GM12878 (cell line): ENCODE data around the gene ADPRHL1. TPM values are rescaled to one million over a fixed set of nuclear protein-coding genes. Genes with fewer than 3 reads are reported as not detected.

ENCODE experiments used
- ATAC-seq: fragments of 200-7000 bp; cut with Tn5 transposase; 3 replicates; pipeline ENCODE4 v1.9.1; 2020; ENCODE audit warnings: mild to moderate bottlenecking, moderate library complexity
- BruUV-seq: library from RNA; stranded (reverse); fragments of 400-500 nt; replicated peaks from 2 replicates; lab custom pipeline; 2021; lab: Mats Ljungman, UMichigan
- CTCF ChIA-PET: fragments of 300-600 bp; sonication (Branson Sonifier 250); formaldehyde crosslinking; extraction: SDS; loops from one replicate; lab custom pipeline; 2021; ENCODE audit warnings: inconsistent platforms; lab: Yijun Ruan, JAX
- POLR2A ChIA-PET: fragments of 350-600 bp; formaldehyde crosslinking; extraction: SDS; loops from one replicate; lab custom pipeline; 2021; ENCODE audit warnings: inconsistent platforms; lab: Charles Lee
- RAD21 ChIA-PET: fragments of 300-600 bp; sonication (Branson Sonifier 250); formaldehyde crosslinking; loops from one replicate; lab custom pipeline; 2023; ENCODE audit warnings: antibody characterized with exemption; ENCODE audit not compliant: unreplicated experiment; lab: Charles Lee
- SMC1A ChIA-PET: fragments of 300-600 bp; sonication (Branson Sonifier 250); formaldehyde crosslinking; loops from one replicate; lab custom pipeline; 2023; ENCODE audit not compliant: unreplicated experiment, uncharacterized antibody; lab: Charles Lee
- DNase-seq: peaks from one replicate; pipeline ENCODE4 v3.0.0-alpha.2; 2011; ENCODE audit warnings: low read depth, low spot score
- FAIRE-seq: peaks from 3 replicates; lab custom pipeline; 2011; peaks lifted over from hg19 to GRCh38; lab: Jason Lieb, UNC
- H2AFZ ChIP-seq: 2 replicates; pipeline ENCODE4 v1.6.0; 2011; ENCODE audit warnings: low read depth, low read length, control low read depth; ENCODE audit not compliant: control insufficient read depth
- H3K27ac ChIP-seq: 2 replicates; pipeline ENCODE4 v1.5.1; 2011; ENCODE audit warnings: control low read depth; ENCODE audit not compliant: control insufficient read depth, insufficient read depth
- H3K27me3 ChIP-seq, 2 experiments: replicated peaks in 1 of 2; 2 replicates each; pipeline versions ENCODE4 v1.6.0 to v1.6.1; 2011; ENCODE audit warnings: low read length in 1 of 2; ENCODE audit not compliant: control insufficient read depth in 2 of 2, insufficient read depth in 2 of 2
- H3K36me3 ChIP-seq, 2 experiments: 2 replicates each; pipeline ENCODE4 v1.5.1; 2011; ENCODE audit warnings: low read length in 1 of 2; ENCODE audit not compliant: control insufficient read depth in 2 of 2, insufficient read depth in 2 of 2
- H3K4me1 ChIP-seq: 2 replicates; pipeline ENCODE4 v1.6.1; 2011; ENCODE audit warnings: mild to moderate bottlenecking, low read length, moderate library complexity, mixed read lengths; ENCODE audit not compliant: control insufficient read depth, insufficient read depth
- H3K4me2 ChIP-seq: 2 replicates; pipeline ENCODE4 v1.6.0; 2011; ENCODE audit warnings: control low read depth; ENCODE audit not compliant: control insufficient read depth, insufficient read depth
- H3K4me3 ChIP-seq: fragments of 200-600 bp; sonication (generic); 2 replicates; pipeline ENCODE4 v1.5.1; 2016
- H3K79me2 ChIP-seq: 2 replicates; pipeline ENCODE4 v1.6.0; 2011; ENCODE audit warnings: low read length; ENCODE audit not compliant: control insufficient read depth, insufficient read depth
- H3K9ac ChIP-seq: 2 replicates; pipeline ENCODE4 v1.8.0; 2011; ENCODE audit warnings: low read length, control low read depth, mixed read lengths; ENCODE audit not compliant: control insufficient read depth, insufficient read depth
- H3K9me3 ChIP-seq: replicated peaks from 3 replicates; pipeline ENCODE4 v1.5.1; 2011; ENCODE audit warnings: mild to moderate bottlenecking, low read length; ENCODE audit not compliant: control insufficient read depth, insufficient read depth
- H4K20me1 ChIP-seq: 2 replicates; pipeline ENCODE4 v1.6.0; 2011; ENCODE audit not compliant: control insufficient read depth, insufficient read depth
- CHD1 ChIP-seq: IDR thresholded peaks from 2 replicates; pipeline ENCODE4 v1.6.1; 2012; ENCODE audit warnings: low read depth, low read length, improper control_type of control experiment
- IRF4 ChIP-seq: IDR thresholded peaks from 2 replicates; pipeline ENCODE4 v1.6.1; 2011; ENCODE audit warnings: low read depth, low read length
- PML ChIP-seq: IDR thresholded peaks from 2 replicates; pipeline ENCODE4 v1.6.1; 2012; ENCODE audit warnings: low read length, inconsistent platforms
- REST ChIP-seq: IDR thresholded peaks from 2 replicates; pipeline ENCODE4 v1.6.1; 2012; ENCODE audit warnings: mild to moderate bottlenecking, low read depth, low read length
- ZBTB33 ChIP-seq: fragments of 450-650 bp; IDR thresholded peaks from 2 replicates; pipeline ENCODE4 v1.6.1; 2017; ENCODE audit warnings: mild to moderate bottlenecking
- ZBTB4 ChIP-seq: fragments of 450-650 bp; formaldehyde crosslinking; IDR thresholded peaks from 2 replicates; pipeline ENCODE4 v1.4.0; 2022; ENCODE audit warnings: mild to moderate bottlenecking, moderate library complexity
- ZNF207 ChIP-seq: fragments of 450-650 bp; IDR thresholded peaks from 2 replicates; pipeline ENCODE4 v1.6.1; 2014; ENCODE audit warnings: antibody characterized with exemption, mild to moderate bottlenecking, borderline replicate concordance
- WGBS: methylation state at CpG from one replicate; pipeline ENCODE4 v1.1.6; 2016; ENCODE audit warnings: low lambda C conversion rate; ENCODE audit not compliant: insufficient replicate concordance, insufficient coverage; ENCODE audit errors: missing lambda C conversion rate; 5-methylcytosine and 5-hydroxymethylcytosine counted together
- in situ Hi-C: fragments of 300-500 bp; cut with MboI; formaldehyde crosslinking; loops from 9 replicates; pipeline ENCODE4 v1.14.3; 2018; ENCODE audit warnings: mixed read lengths
- intact Hi-C: fragments of 100-400 bp; cut with micrococcal nuclease; formaldehyde crosslinking; loops from one replicate; pipeline ENCODE4 v1.14.2; 2022; ENCODE audit not compliant: unreplicated experiment
- polyA plus RNA-seq, 11 experiments: library from polyadenylated mRNA; depleted of rRNA in 4 of 11; unstranded in 6 of 11; stranded (reverse) in 5 of 11; fragments of >200 nt; fragmentation: Nextera tagmentation in 4 of 11; fragmentation: Illumina TruSeq in 1 of 11; extraction: Ambion mirVana in 4 of 11; extraction: Trizol in 1 of 11; gene quantifications; 1 replicate in 1 of 11; 2 replicates in 10 of 11; pipeline versions ENCODE4 v1.2.1 to v1.2.3, GENCODE V29; 2011 to 2016; ENCODE audit warnings: inconsistent platforms in 2 of 11, missing spikeins in 2 of 11, low read depth in 1 of 11
- total RNA-seq, 4 experiments: library from RNA; depleted of rRNA in 3 of 4; stranded (reverse); fragments of >200 nt in 3 of 4; fragmentation: Illumina TruSeq in 1 of 4; extraction: Trizol in 1 of 4; gene quantifications; 2 replicates each; pipeline versions ENCODE4 v1.2.1 to v1.2.3, GENCODE V29; 2013 to 2021

Gene ADPRHL1
- total and polyA plus RNA-seq, 10 of the 15 experiments (the other 5 are each of a cell fraction or from before 2014, with no cell fraction given) = 0.05 to 1.9 (median 1.0) TPM

- no peak for TF ChIP-seq ZBTB4
- no peak for TF ChIP-seq REST
These were observed 60.1 kb downstream of the ADPRHL1 start (continued) for GRCh38 chr13:113393226-113393562.

GRCh38 chr13:113390874-113391497, 62.3 kb downstream of the ADPRHL1 start:
- Histone ChIP-seq H3K9me3 (no peaks in the 10 kb centered on the region), H2AFZ (no peak overlapping the region), H3K4me2 (no peak overlapping the region), H3K79me2 (no peaks in the 10 kb centered on the region), H4K20me1 (no peaks in the 10 kb centered on the region), H3K9ac (no peak overlapping the region), H3K27ac (no peak overlapping the region), H3K4me1 (no peaks in the 10 kb centered on the region), H3K27me3 (no peaks in the 10 kb centered on the region), H3K36me3 (no peaks in the 10 kb centered on the region), H3K4me3 (no peak overlapping the region)
- SMC1A ChIA-PET = no interaction called here
- no TSS peak for BruUV-seq
- in situ Hi-C loops = loop anchor here (5.0 kb wide), 1 partner anchor 449 kb away; no protein-coding TSS in a partner anchor
- FAIRE-seq = no peak
- POLR2A ChIA-PET = no interaction called here
- RAD21 ChIA-PET = interaction anchor here (1.1 kb wide), 1 partner anchor 115 kb away, joined by 3 read pairs; no protein-coding TSS in a partner anchor
- no peak for DNase-seq
- no peak for ATAC-seq
- intact Hi-C loops = loop anchor here (10.0 kb wide), 1 partner anchor 366 kb away; no protein-coding TSS in a partner anchor
- CTCF ChIA-PET = interaction anchor here (1.0 to 4.3 kb wide), 2 partner anchors 12 to 448 kb away, joined by 3 to 16 read pairs; no protein-coding TSS in a partner anchor
- WGBS = 45% methylated on average over 10 of the region's 10 CpGs
- no peak for TF ChIP-seq PML
- no peak for TF ChIP-seq ZBTB33
- TF ChIP-seq ZNF207 = no peak
- TF ChIP-seq IRF4 = no peak
- no peak for TF ChIP-seq CHD1
